HG03108 (cell line): ENCODE data around the gene CKMT1A.
A peak's percentile ranks its signal among the peaks of the same experiment; 100 is the strongest.
"Not testable (repeated sequence)": the region's sequence is repeated elsewhere in the genome, so short reads cannot be mapped to it uniquely, and the experiment has no call there.

ENCODE experiments used
- ATAC-seq: cut with Tn5 transposase; IDR thresholded peaks from one replicate; pipeline ENCODE4 v1.9.1; 2021; ENCODE audit warnings: moderate library complexity; ENCODE audit not compliant: unreplicated experiment

The CKMT1A gene

GRCh38 chr15:43693148-43694022 lies at the start of gene CKMT1A:
TSS of gene CKMT1A (plus strand) at chr15:43693859. CDS start at chr15:43694051, 192 bp downstream.
- ATAC-seq: not testable (repeated sequence)

GRCh38 chr15:43648649-43649429 lies 44.8 kb upstream of the CKMT1A start, which contains the start of gene CATSPER2:
TSS of gene CATSPER2 (minus strand) at chr15:43648844. CDS start at chr15:43648061, 783 bp downstream.
- no peak for ATAC-seq

- ATAC-seq: not testable (repeated sequence)
Measured at GRCh38 chr15:43649430-43649926, 44.2 kb upstream of the CKMT1A start.

- ATAC-seq: not testable (repeated sequence)
Measured at GRCh38 chr15:43659727-43660126, 33.9 kb upstream of the CKMT1A start.

GRCh38 chr15:43662293-43662692 lies 31.4 kb upstream of the CKMT1A start:
- not testable (repeated sequence) for ATAC-seq

- ATAC-seq: not testable (repeated sequence)
Measured at GRCh38 chr15:43663333-43663732, 30.3 kb upstream of the CKMT1A start.

GRCh38 chr15:43666177-43666576 lies 27.5 kb upstream of the CKMT1A start:
- ATAC-seq: not testable (repeated sequence)

GRCh38 chr15:43674175-43674574 lies 19.5 kb upstream of the CKMT1A start:
- not testable (repeated sequence) for ATAC-seq

GRCh38 chr15:43689604-43690301 lies 3.9 kb upstream of the CKMT1A start:
- peak; percentile 94 for ATAC-seq

GRCh38 chr15:43692679-43693078 lies 980 bp upstream of the CKMT1A start:
- ATAC-seq: not testable (repeated sequence)

- ATAC-seq: no peak
Measured at GRCh38 chr15:43702174-43702573, 8.5 kb downstream of the CKMT1A start.

GRCh38 chr15:43702701-43703424 lies 9.2 kb downstream of the CKMT1A start:
- ATAC-seq: no peak

- ATAC-seq: not testable (repeated sequence)
Measured at GRCh38 chr15:43710431-43711131, 16.9 kb downstream of the CKMT1A start.

GRCh38 chr15:43723151-43723550 lies 29.5 kb downstream of the CKMT1A start:
- ATAC-seq: no peak

GRCh38 chr15:43726306-43726705 lies 32.6 kb downstream of the CKMT1A start:
- ATAC-seq: not testable (repeated sequence)

- ATAC-seq: not testable (repeated sequence)
Measured at GRCh38 chr15:43728053-43728725, 34.5 kb downstream of the CKMT1A start.

GRCh38 chr15:43735416-43735815 lies 41.8 kb downstream of the CKMT1A start:
- peak; percentile 28 for ATAC-seq

GRCh38 chr15:43746245-43746902 lies 52.7 kb downstream of the CKMT1A start, which contains the start of gene PDIA3:
TSS of gene PDIA3 (plus strand) at chr15:43746438. CDS start at chr15:43746540, 102 bp downstream.
- ATAC-seq: peak; percentile 69
